ENCODE data around the gene OSBPL9.

GRCh38 chr1:51575406-51576084 is 41.3 kb upstream of the OSBPL9 start:
- TF ChIP-seq CTCF (conservative IDR thresholded peaks at IDR 0.05; ENCODE audit: low read length) (no peak), EZH2phosphoT487 (IDR thresholded peaks at IDR 0.05; ENCODE audit: borderline replicate concordance, low read depth, low read length) (no peak)

Data from OCI-LY7 (cell line).